HEK293 (cell line): ENCODE measurements around the gene S1PR3.

Experiments used
- CTCF ChIA-PET: fragments of 350-600 bp; formaldehyde crosslinking; extraction: SDS; loops from one replicate; lab custom pipeline; 2021; ENCODE audit warnings: antibody characterized with exemption; lab: Yijun Ruan, JAX
- POLR2A ChIA-PET: fragments of 300-600 bp; formaldehyde crosslinking; extraction: SDS; loops from one replicate; lab custom pipeline; 2020; ENCODE audit warnings: antibody characterized with exemption, inconsistent platforms; lab: Yijun Ruan, JAX
- H3K27ac ChIP-seq: fragments of 200-500 bp; sonication (Bioruptor generic); 2 replicates; pipeline ENCODE4 v1.5.1; 2014; ENCODE audit warnings: low read depth, low read length, control low read depth, inconsistent platforms; ENCODE audit errors: extremely low read depth
- H3K36me3 ChIP-seq, 2 experiments: fragments of 200-500 bp in 1 of 2; sonication (Bioruptor generic) in 1 of 2; 1 replicate in 1 of 2; 2 replicates in 1 of 2; pipeline ENCODE4 v1.5.1; 2014 to 2017; ENCODE audit warnings: inconsistent platforms in 2 of 2, low read length in 2 of 2; ENCODE audit not compliant: control insufficient read depth in 2 of 2, insufficient read depth in 1 of 2
- H3K4me1 ChIP-seq: fragments of 200-500 bp; sonication (Bioruptor generic); 2 replicates; pipeline ENCODE4 v1.5.1; 2014; ENCODE audit warnings: mild to moderate bottlenecking, low read length, inconsistent platforms; ENCODE audit not compliant: control insufficient read depth, insufficient read depth
- H3K4me3 ChIP-seq: 2 replicates; pipeline ENCODE4 v1.5.1; 2011; ENCODE audit warnings: low read depth, mild to moderate bottlenecking, control low read depth, low read length, moderate library complexity
- H3K9me3 ChIP-seq: fragments of 200-500 bp; sonication (Bioruptor generic); 2 replicates; pipeline ENCODE4 v1.5.1; 2014; ENCODE audit warnings: low read depth, low read length, inconsistent platforms; ENCODE audit not compliant: control insufficient read depth, insufficient read depth
- CTCF ChIP-seq: fragments of 450-650 bp; formaldehyde crosslinking; IDR thresholded peaks from 2 replicates; pipeline ENCODE4 v1.5.1; 2016; ENCODE audit warnings: missing biosample characterization, missing genetic modification characterization
- KLF1 ChIP-seq: fragments of 450-650 bp; formaldehyde crosslinking; IDR thresholded peaks from 2 replicates; pipeline ENCODE4 v1.5.1; 2016; ENCODE audit warnings: missing biosample characterization, missing genetic modification characterization
- KLF16 ChIP-seq: fragments of 450-650 bp; formaldehyde crosslinking; IDR thresholded peaks from 2 replicates; pipeline ENCODE4 v1.5.1; 2017; ENCODE audit warnings: missing biosample characterization, missing genetic modification characterization
- KLF17 ChIP-seq: fragments of 450-650 bp; formaldehyde crosslinking; IDR thresholded peaks from 2 replicates; pipeline ENCODE4 v1.5.1; 2016; ENCODE audit warnings: missing biosample characterization, missing genetic modification characterization
- MYNN ChIP-seq: fragments of 450-650 bp; formaldehyde crosslinking; IDR thresholded peaks from 2 replicates; pipeline ENCODE4 v1.5.1; 2016; ENCODE audit warnings: missing biosample characterization, missing genetic modification characterization, borderline replicate concordance
- OSR2 ChIP-seq: fragments of 450-650 bp; formaldehyde crosslinking; IDR thresholded peaks from 2 replicates; pipeline ENCODE4 v1.5.1; 2016; ENCODE audit warnings: missing biosample characterization, missing genetic modification characterization
- PATZ1 ChIP-seq: fragments of 450-650 bp; formaldehyde crosslinking; IDR thresholded peaks from 2 replicates; pipeline ENCODE4 v1.5.1; 2016; ENCODE audit warnings: missing biosample characterization, missing genetic modification characterization
- PRDM1 ChIP-seq: fragments of 450-650 bp; formaldehyde crosslinking; IDR thresholded peaks from 2 replicates; pipeline ENCODE4; 2016; ENCODE audit warnings: missing biosample characterization, missing genetic modification characterization
- REPIN1 ChIP-seq: fragments of 450-650 bp; formaldehyde crosslinking; IDR thresholded peaks from 2 replicates; pipeline ENCODE4 v1.5.1; 2017; ENCODE audit warnings: missing biosample characterization, missing genetic modification characterization, low read depth
- SETDB1 ChIP-seq: IDR thresholded peaks from one replicate; pipeline ENCODE4 v1.6.1; 2017; ENCODE audit warnings: mild to moderate bottlenecking, low read length, moderate library complexity, mixed read lengths; ENCODE audit not compliant: insufficient read length
- TSHZ1 ChIP-seq: fragments of 450-650 bp; formaldehyde crosslinking; IDR thresholded peaks from 2 replicates; pipeline ENCODE4 v1.5.1; 2016; ENCODE audit warnings: missing biosample characterization, missing genetic modification characterization, borderline replicate concordance
- ZNF112 ChIP-seq: fragments of 450-650 bp; formaldehyde crosslinking; IDR thresholded peaks from 2 replicates; pipeline ENCODE4 v1.5.0; 2017; ENCODE audit warnings: missing biosample characterization, missing genetic modification characterization
- ZNF121 ChIP-seq: fragments of 450-650 bp; formaldehyde crosslinking; IDR thresholded peaks from 2 replicates; pipeline ENCODE4 v1.5.1; 2016; ENCODE audit warnings: missing biosample characterization, missing genetic modification characterization
- ZNF155 ChIP-seq: fragments of 450-650 bp; formaldehyde crosslinking; IDR thresholded peaks from 2 replicates; pipeline ENCODE4 v1.5.1; 2016; ENCODE audit warnings: missing biosample characterization, missing genetic modification characterization
- ZNF23 ChIP-seq: fragments of 450-650 bp; formaldehyde crosslinking; IDR thresholded peaks from 2 replicates; pipeline ENCODE4 v1.5.1; 2016; ENCODE audit warnings: missing biosample characterization, missing genetic modification characterization, borderline replicate concordance
- ZNF555 ChIP-seq: fragments of 450-650 bp; formaldehyde crosslinking; conservative IDR thresholded peaks from 2 replicates; pipeline ENCODE4 v1.5.1; 2017; ENCODE audit warnings: missing biosample characterization, mild to moderate bottlenecking, missing genetic modification characterization, inconsistent platforms
- ZNF777 ChIP-seq: fragments of 450-650 bp; formaldehyde crosslinking; IDR thresholded peaks from 2 replicates; pipeline ENCODE4 v1.5.1; 2017; ENCODE audit warnings: missing biosample characterization, missing genetic modification characterization, borderline replicate concordance
- ZSCAN18 ChIP-seq: fragments of 450-650 bp; formaldehyde crosslinking; IDR thresholded peaks from 2 replicates; pipeline ENCODE4 v1.5.1; 2016; ENCODE audit warnings: missing biosample characterization, missing genetic modification characterization

The S1PR3 gene

GRCh38 chr9:88996921-88997235, 5.6 kb downstream of the S1PR3 start:
- H3K9me3 ChIP-seq = no peaks in the 10 kb centered on the region
- H3K36me3 ChIP-seq = peaks cover 0 to 21% of the 10 kb centered on the region in 2 experiments; a peak in 1 of 3 replicates
- no peak overlapping the region for H3K4me3 ChIP-seq
- H3K4me1 ChIP-seq = peaks cover 5% of the 10 kb centered on the region; the same call in 1 of the 2 replicates
- TF ChIP-seq KLF1 (tag by site-specific recombination) = no peak
- H3K27ac ChIP-seq = no peak overlapping the region
- CTCF ChIA-PET = no interaction called here
- POLR2A ChIA-PET = no interaction called here

GRCh38 chr9:88997646-88998045, 6.4 kb downstream of the S1PR3 start:
- ChIA-PET POLR2A (no interaction called here), CTCF (no interaction called here)
- Histone ChIP-seq H3K4me3 (no peak overlapping the region), H3K27ac (no peak overlapping the region), H3K9me3 (no peaks in the 10 kb centered on the region), H3K4me1 (no peaks in the 10 kb centered on the region), H3K36me3 (peaks cover 0 to 28% of the 10 kb centered on the region in 2 experiments; a peak in 1 of 3 replicates)
- TF ChIP-seq TSHZ1 (tag by site-specific recombination) = no peak
- TF ChIP-seq ZNF121 (tag by site-specific recombination) = no peak
- no peak for TF ChIP-seq ZNF777 (tag by site-specific recombination)
- no peak for TF ChIP-seq KLF17 (tag by site-specific recombination)
- TF ChIP-seq ZNF555 (tag by site-specific recombination) = no peak
- TF ChIP-seq KLF16 (tag by site-specific recombination) = no peak
- no peak for TF ChIP-seq ZSCAN18
- TF ChIP-seq ZNF155 = no peak
- no peak for TF ChIP-seq ZNF23 (tag by site-specific recombination)
- no peak for TF ChIP-seq PATZ1
- no peak for TF ChIP-seq ZNF112 (tag by site-specific recombination)
- no peak for TF ChIP-seq REPIN1 (tag by site-specific recombination)
- no peak for TF ChIP-seq CTCF (tag by site-specific recombination)
- TF ChIP-seq OSR2 (tag by site-specific recombination) = no peak
- no peak for TF ChIP-seq SETDB1
- no peak for TF ChIP-seq MYNN (tag by site-specific recombination)
- no peak for TF ChIP-seq PRDM1 (tag by site-specific recombination)
